Hepatocyte (in vitro differentiated cells): ENCODE results near the gene GET3.

Experiments used
- CTCF ChIP-seq: fragments of 200-600 bp; sonication (generic); IDR thresholded peaks from 2 replicates; pipeline ENCODE4 v1.5.1; 2016; ENCODE audit warnings: antibody characterized with exemption, mild to moderate bottlenecking; ENCODE audit not compliant: poor library complexity
- EZH2phosphoT487 ChIP-seq: fragments of 200-600 bp; sonication (generic); IDR thresholded peaks from one replicate; pipeline ENCODE4 v1.6.1; 2018; ENCODE audit warnings: antibody characterized with exemption, mild to moderate bottlenecking, low read depth, moderate library complexity; ENCODE audit not compliant: unreplicated experiment, severe bottlenecking

DNA sequence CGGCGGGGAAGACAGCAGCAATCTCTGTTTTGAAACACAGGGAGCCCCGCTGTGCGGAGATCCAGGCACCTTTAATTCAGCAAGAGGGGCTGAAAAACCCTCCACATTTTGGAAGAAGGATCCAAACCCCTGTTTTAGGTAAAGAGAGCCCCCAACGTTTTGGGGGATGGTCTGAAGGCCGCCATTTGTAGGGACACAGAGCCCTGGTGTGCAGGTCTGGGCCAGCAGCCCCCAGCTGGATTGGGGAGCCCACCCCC is 41.5 kb downstream of the GET3 start:
- TF ChIP-seq CTCF (no peak), EZH2phosphoT487 (no peak)
